Measurements from ENCODE around the gene CFAP77.

Gene CFAP77

GRCh38 chr9:132531710-132532570 is 121.9 kb downstream of the CFAP77 start:
- DNase-seq (ENCODE audit: low read depth in 1 of 2, low spot score in 1 of 2) = no peak

DNA sequence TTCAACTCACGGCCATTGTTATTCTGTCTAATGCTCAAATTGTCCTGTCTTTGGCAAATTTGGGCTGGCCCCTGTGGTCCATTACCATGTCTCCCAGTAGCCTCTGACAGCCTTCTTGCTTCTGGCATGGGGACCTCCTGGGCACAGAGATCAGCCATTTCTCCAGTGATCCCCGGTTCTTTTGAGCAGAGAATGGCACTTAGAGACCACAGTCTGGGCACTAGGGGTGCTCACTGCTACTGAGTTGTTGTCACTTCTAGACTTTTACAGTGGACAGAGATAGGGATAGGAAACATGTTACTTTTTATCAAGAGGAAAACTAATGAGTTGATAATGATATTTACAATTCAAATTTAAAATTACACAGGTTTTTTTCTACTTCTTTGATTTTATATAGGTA is 124.8 kb downstream of the CFAP77 start:
- Histone ChIP-seq H3K27ac (replicated peaks) (no peak overlapping the region), H3K27me3 (ENCODE audit: insufficient read depth, poor library complexity, severe bottlenecking) (no peaks in the 10 kb centered on the region), H3K4me3 (replicated peaks; ENCODE audit: insufficient read depth, low read length) (no peak overlapping the region)
- TF ChIP-seq, protein P1, sequence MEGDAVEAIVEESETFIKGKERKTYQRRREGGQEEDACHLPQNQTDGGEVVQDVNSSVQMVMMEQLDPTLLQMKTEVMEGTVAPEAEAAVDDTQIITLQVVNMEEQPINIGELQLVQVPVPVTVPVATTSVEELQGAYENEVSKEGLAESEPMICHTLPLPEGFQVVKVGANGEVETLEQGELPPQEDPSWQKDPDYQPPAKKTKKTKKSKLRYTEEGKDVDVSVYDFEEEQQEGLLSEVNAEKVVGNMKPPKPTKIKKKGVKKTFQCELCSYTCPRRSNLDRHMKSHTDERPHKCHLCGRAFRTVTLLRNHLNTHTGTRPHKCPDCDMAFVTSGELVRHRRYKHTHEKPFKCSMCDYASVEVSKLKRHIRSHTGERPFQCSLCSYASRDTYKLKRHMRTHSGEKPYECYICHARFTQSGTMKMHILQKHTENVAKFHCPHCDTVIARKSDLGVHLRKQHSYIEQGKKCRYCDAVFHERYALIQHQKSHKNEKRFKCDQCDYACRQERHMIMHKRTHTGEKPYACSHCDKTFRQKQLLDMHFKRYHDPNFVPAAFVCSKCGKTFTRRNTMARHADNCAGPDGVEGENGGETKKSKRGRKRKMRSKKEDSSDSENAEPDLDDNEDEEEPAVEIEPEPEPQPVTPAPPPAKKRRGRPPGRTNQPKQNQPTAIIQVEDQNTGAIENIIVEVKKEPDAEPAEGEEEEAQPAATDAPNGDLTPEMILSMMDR (IDR thresholded peaks at IDR 0.05; ENCODE audit: insufficient read depth, low read length) = no peak
- no peak for TF ChIP-seq POLR2AphosphoS5 (IDR thresholded peaks at IDR 0.05; ENCODE audit: low read depth)
- TF ChIP-seq REST (IDR thresholded peaks at IDR 0.05; ENCODE audit: insufficient replicate concordance, low read depth) = no peak
- TF ChIP-seq SPI1 (IDR thresholded peaks at IDR 0.05; ENCODE audit: borderline replicate concordance, low read depth) = no peak
- TF ChIP-seq GABPA (IDR thresholded peaks at IDR 0.05; ENCODE audit: low read depth) = no peak
- DNase-seq (ENCODE audit: low read depth in 1 of 2, low spot score in 1 of 2) = no peak

More at GRCh38 chr9:132531710-132532570, 121.9 kb downstream of the CFAP77 start:
- H3K27ac ChIP-seq (replicated peaks) = no peak overlapping the region
- no peak for TF ChIP-seq GABPA (IDR thresholded peaks at IDR 0.05; ENCODE audit: low read depth)
- TF ChIP-seq, protein P1 (IDR thresholded peaks at IDR 0.05; ENCODE audit: insufficient read depth, low read length) = no peak
- TF ChIP-seq REST (IDR thresholded peaks at IDR 0.05; ENCODE audit: insufficient replicate concordance, low read depth) = no peak
- no peak for TF ChIP-seq POLR2AphosphoS5 (IDR thresholded peaks at IDR 0.05; ENCODE audit: low read depth)
- no peak for TF ChIP-seq SPI1 (IDR thresholded peaks at IDR 0.05; ENCODE audit: borderline replicate concordance, low read depth)
- no peaks in the 10 kb centered on the region for H3K27me3 ChIP-seq (ENCODE audit: insufficient read depth, poor library complexity, severe bottlenecking)
- no peak overlapping the region for H3K4me3 ChIP-seq (replicated peaks; ENCODE audit: insufficient read depth, low read length)

GRCh38 chr9:132536124-132536523 is 126.1 kb downstream of the CFAP77 start:
- no peak for TF ChIP-seq POLR2AphosphoS5 (IDR thresholded peaks at IDR 0.05; ENCODE audit: low read depth)
- TF ChIP-seq, protein P1 (IDR thresholded peaks at IDR 0.05; ENCODE audit: insufficient read depth, low read length) = no peak
- no peak for TF ChIP-seq REST (IDR thresholded peaks at IDR 0.05; ENCODE audit: insufficient replicate concordance, low read depth)
- TF ChIP-seq SPI1 (IDR thresholded peaks at IDR 0.05; ENCODE audit: borderline replicate concordance, low read depth) = no peak
- no peak for TF ChIP-seq GABPA (IDR thresholded peaks at IDR 0.05; ENCODE audit: low read depth)
- no peak overlapping the region for H3K4me3 ChIP-seq (replicated peaks; ENCODE audit: insufficient read depth, low read length)
- H3K27ac ChIP-seq (replicated peaks) = no peak overlapping the region
- DNase-seq (ENCODE audit: low read depth in 1 of 2, low spot score in 1 of 2) = no peak
- H3K27me3 ChIP-seq (ENCODE audit: insufficient read depth, poor library complexity, severe bottlenecking) = no peaks in the 10 kb centered on the region
